ENCODE results near the gene PRKD2. TPM values are rescaled to one million over a fixed set of nuclear protein-coding genes. Genes with fewer than 3 reads are reported as not detected.

PRKD2 gene
- total and polyA plus RNA-seq, 2 of the 8 experiments (the other 6 are each of a cell fraction or from before 2014, with no cell fraction given) = 24.4 to 63.8 TPM

GRCh38 chr19:46744005-46744691 lies 27.2 kb upstream of the PRKD2 start:
- no peak overlapping the region for H2BK15ac ChIP-seq (ENCODE audit: low read length)
- H3K9me3 ChIP-seq (ENCODE audit: insufficient read depth in 2 of 2, low read depth in 1 of 2, low read length in 1 of 2) = no peaks in the 10 kb centered on the region
- peaks cover 40 to 42% of the 10 kb centered on the region in 2 experiments for H4K20me1 ChIP-seq (replicated peaks in 1 of 2; ENCODE audit: control insufficient read depth in 1 of 2, insufficient read depth in 2 of 2, low read length in 2 of 2)
- H3K4me3 ChIP-seq (ENCODE audit: extremely low read depth in 1 of 4, insufficient read depth in 2 of 4, low read depth in 3 of 4, low read length in 4 of 4) = peak overlapping the region in 1 of 4 experiments; percentile 97; a peak in 2 of 8 replicates
- no peak overlapping the region for H2AK5ac ChIP-seq (ENCODE audit: low read depth, low read length)
- H3K23ac ChIP-seq (ENCODE audit: insufficient read length) = no peak overlapping the region
- no peak overlapping the region for H3K27ac ChIP-seq (ENCODE audit: low read depth, low read length)
- H3K14ac ChIP-seq (ENCODE audit: insufficient read length) = no peak overlapping the region
- H2BK12ac ChIP-seq (ENCODE audit: low read depth, low read length) = no peak overlapping the region
- H3K4ac ChIP-seq (replicated peaks; ENCODE audit: insufficient read length, low read depth, low read length) = peak overlapping the region; percentile 47
- no peak overlapping the region for H2AFZ ChIP-seq (ENCODE audit: low read length)
- peaks cover 11% of the 10 kb centered on the region for H3K23me2 ChIP-seq (ENCODE audit: low read depth, low read length)
- no peak overlapping the region for H2BK120ac ChIP-seq (replicated peaks; ENCODE audit: low read depth, low read length)
- peak overlapping the region; percentile 94 to 96; a peak in 3 of 4 replicates for H3K4me2 ChIP-seq (ENCODE audit: insufficient read depth in 1 of 2, low read depth in 2 of 2, low read length in 2 of 2)
- H4K91ac ChIP-seq (replicated peaks; ENCODE audit: insufficient read length, low read length) = no peak overlapping the region
- H3K56ac ChIP-seq (replicated peaks; ENCODE audit: insufficient read length, low read depth, low read length) = no peak overlapping the region
- no peaks in the 10 kb centered on the region for H3K27me3 ChIP-seq (replicated peaks in 1 of 4; ENCODE audit: control insufficient read depth in 3 of 4, extremely low read depth in 1 of 4, insufficient read depth in 3 of 4, low read length in 3 of 4)
- CTCF ChIA-PET (ENCODE audit: partially characterized antibody) = interaction anchor here (0.7 to 4.6 kb wide), 8 partner anchors 9 to 110 kb away, joined by 3 to 48 read pairs (median 6); no protein-coding TSS in a partner anchor
- DNase-seq (ENCODE audit: low read depth in 1 of 2, low spot score in 2 of 2) (no peak), FAIRE-seq (no peak)
- WGBS, 2 experiments (ENCODE audit: extremely low coverage in 1 of 2, insufficient coverage in 1 of 2, insufficient read length in 1 of 2, insufficient replicate concordance in 2 of 2, low coverage in 1 of 2, low lambda C conversion rate in 2 of 2, missing lambda C conversion rate in 1 of 2) = 92% methylated on average over 12 of the region's 12 CpGs; no CpG with 5 or more reads in 1 of the 2 experiments
- no peak overlapping the region for H2BK5ac ChIP-seq (ENCODE audit: low read depth, low read length)
- no peak overlapping the region for H2BK20ac ChIP-seq (ENCODE audit: low read length)
- no peak overlapping the region for H4K8ac ChIP-seq (ENCODE audit: extremely low read depth, insufficient read depth, low read length)
- peaks cover 0 to 6% (median 1%) of the 10 kb centered on the region in 4 experiments; a peak in 2 of 8 replicates for H3K36me3 ChIP-seq (ENCODE audit: control insufficient read depth in 2 of 4, insufficient read depth in 4 of 4, low read length in 3 of 4)
- peaks cover 17% of the 10 kb centered on the region for H3K79me1 ChIP-seq (ENCODE audit: low read depth, low read length)
- H4K5ac ChIP-seq (ENCODE audit: insufficient read length, low read depth, low read length) = no peak overlapping the region
- peaks cover 46 to 67% of the 10 kb centered on the region in 2 experiments for H3K79me2 ChIP-seq (ENCODE audit: control insufficient read depth in 1 of 2, insufficient read depth in 2 of 2, low read length in 2 of 2)
- peaks cover 0 to 14% (median 4%) of the 10 kb centered on the region in 4 experiments; a peak in 6 of 7 replicates for H3K4me1 ChIP-seq (replicated peaks in 1 of 4; ENCODE audit: control insufficient read depth in 3 of 4, insufficient read depth in 4 of 4, low read length in 3 of 4)
- no peak overlapping the region for H3K18ac ChIP-seq (ENCODE audit: extremely low read depth, low read length)
- no peak overlapping the region for H3K9ac ChIP-seq (replicated peaks in 1 of 4; ENCODE audit: extremely low read depth in 1 of 4, low read depth in 3 of 4, low read length in 3 of 4)
- no peak for TF ChIP-seq KDM5A (IDR thresholded peaks at IDR 0.05; ENCODE audit: low read length)
- TF ChIP-seq TBP (IDR thresholded peaks at IDR 0.05; ENCODE audit: low read depth, low read length) = no peak
- no peak for TF ChIP-seq EP300 (IDR thresholded peaks at IDR 0.05; ENCODE audit: borderline replicate concordance in 1 of 2, low read depth in 2 of 2, low read length in 2 of 2)
- no peak for TF ChIP-seq USF2 (IDR thresholded peaks at IDR 0.05; ENCODE audit: low read length)
- no peak for TF ChIP-seq RXRA (IDR thresholded peaks at IDR 0.05; ENCODE audit: insufficient read depth, low read depth, low read length)
- no peak for TF ChIP-seq BACH1 (IDR thresholded peaks at IDR 0.05; ENCODE audit: low read length)
- no peak for TF ChIP-seq SIRT6 (IDR thresholded peaks at IDR 0.05; ENCODE audit: low read length)
- TF ChIP-seq KDM1A (IDR thresholded peaks at IDR 0.05; ENCODE audit: borderline replicate concordance, low read length) = no peak
- POLR2A ChIA-PET (ENCODE audit: partially characterized antibody) = interaction anchor here (0.6 to 2.1 kb wide), 6 partner anchors 14 to 144 kb away, joined by 3 to 10 read pairs (median 4); no protein-coding TSS in a partner anchor

Measured in H1 (cell line).